Activated naive CD8-positive, alpha-beta T cell treated with anti-CD3 and anti-CD28 coated beads for 36 hours (primary cell): ENCODE results near the gene GLRX. TPM values are rescaled to one million over a fixed set of nuclear protein-coding genes. Genes with fewer than 3 reads are reported as not detected.
A peak's percentile ranks its signal among the peaks of the same experiment; 100 is the strongest.

ENCODE experiments used
- DNase-seq: peaks from one replicate; pipeline ENCODE4 v3.0.0; 2021
- H3K27ac Mint-ChIP-seq: one replicate; pipeline ENCODE4 v1.8.0; 2022; ENCODE audit warnings: mild to moderate bottlenecking, moderate library complexity, mixed read lengths
- H3K27me3 Mint-ChIP-seq: one replicate; pipeline ENCODE4 v1.8.0; 2022; ENCODE audit warnings: mild to moderate bottlenecking, mixed read lengths
- H3K36me3 Mint-ChIP-seq: one replicate; pipeline ENCODE4 v1.8.0; 2021; ENCODE audit warnings: mild to moderate bottlenecking, mixed read lengths
- H3K4me1 Mint-ChIP-seq: one replicate; pipeline ENCODE4 v1.8.0; 2021; ENCODE audit warnings: mixed read lengths
- H3K4me3 Mint-ChIP-seq: one replicate; pipeline ENCODE4 v1.8.0; 2022; ENCODE audit warnings: mild to moderate bottlenecking, moderate library complexity, mixed read lengths
- H3K9me3 Mint-ChIP-seq: one replicate; pipeline ENCODE4 v1.8.0; 2022; ENCODE audit warnings: mixed read lengths
- total RNA-seq, 2 experiments: library from RNA; stranded (reverse); gene quantifications; one replicate each; pipeline ENCODE4 v1.2.3, GENCODE V29; 2021

Gene GLRX
- total RNA-seq, 2 experiments from 2014 or later: 26.4 to 29.5 TPM

DNA sequence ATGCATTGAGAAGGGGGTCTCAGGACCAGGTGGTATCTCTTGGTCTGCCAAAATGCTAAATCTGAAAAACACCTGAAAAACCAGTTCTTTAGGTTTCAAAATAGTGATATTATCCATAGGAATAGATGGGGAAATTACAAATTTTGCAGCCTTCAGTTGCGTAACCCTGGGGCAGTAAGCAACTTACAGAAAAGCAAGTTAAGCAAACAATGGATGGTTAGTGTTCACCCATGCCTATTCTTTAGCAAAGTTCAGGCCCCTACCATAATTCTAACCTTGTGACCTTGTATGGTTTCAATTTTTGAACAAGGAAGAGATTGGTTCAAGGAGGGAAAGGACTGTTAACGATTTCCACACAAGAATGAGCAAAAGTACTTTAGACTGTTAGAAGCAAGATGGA lies 24.5 kb downstream of the GLRX start:
- Mint-ChIP-seq H3K27ac (no peak overlapping the region), H3K9me3 (no peaks in the 10 kb centered on the region), H3K4me3 (no peak overlapping the region), H3K27me3 (no peaks in the 10 kb centered on the region), H3K4me1 (peaks cover 1% of the 10 kb centered on the region), H3K36me3 (no peaks in the 10 kb centered on the region)
- DNase-seq: no peak

DNA sequence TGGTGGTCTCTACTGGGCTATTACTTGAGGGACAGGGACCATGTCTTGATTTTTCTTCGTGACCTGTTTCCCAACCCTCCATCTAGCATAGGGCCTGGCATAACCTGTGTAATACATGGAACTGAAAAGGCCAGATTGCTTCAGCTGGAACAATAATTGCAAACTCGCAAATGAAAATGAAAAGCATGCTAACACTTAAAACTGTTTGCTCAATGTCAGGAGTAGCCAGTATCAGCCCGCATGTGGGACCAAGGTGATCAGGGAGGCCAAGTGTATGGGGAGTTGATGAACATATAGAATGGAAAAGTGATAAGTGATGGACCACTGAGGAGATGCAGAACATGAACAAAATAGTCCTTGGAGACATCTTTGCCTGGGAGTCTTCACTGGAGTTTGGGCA lies 25.2 kb downstream of the GLRX start:
- no peaks in the 10 kb centered on the region for H3K9me3 Mint-ChIP-seq

DNA sequence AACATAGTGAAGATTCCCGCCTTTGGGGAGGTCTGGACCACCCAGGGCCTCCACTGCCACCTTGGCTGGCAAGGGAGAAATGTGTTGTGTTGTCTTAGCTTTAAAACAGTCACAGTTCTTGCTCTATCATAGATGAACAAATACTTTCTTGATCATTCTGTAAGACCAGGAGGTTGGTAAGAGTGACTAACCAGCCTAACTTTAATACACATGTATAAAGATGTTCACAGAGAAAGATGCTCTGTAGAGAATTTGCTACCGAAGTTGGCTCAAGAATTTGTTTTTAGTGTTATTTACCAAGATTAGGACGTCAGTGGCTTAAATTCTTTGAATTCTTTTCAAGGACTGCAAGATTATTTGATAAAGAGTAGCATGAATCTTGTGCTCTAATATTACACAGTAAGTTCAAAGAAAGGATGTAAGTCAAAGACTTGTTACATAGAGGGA lies 28.4 kb downstream of the GLRX start:
- Mint-ChIP-seq H3K36me3 (no peaks in the 10 kb centered on the region), H3K4me3 (no peak overlapping the region), H3K4me1 (peaks cover 4% of the 10 kb centered on the region), H3K27me3 (no peaks in the 10 kb centered on the region), H3K27ac (no peak overlapping the region), H3K9me3 (no peaks in the 10 kb centered on the region)
- DNase-seq: no peak

More for the DNA sequence above, 25.2 kb downstream of the GLRX start:
- H3K27ac Mint-ChIP-seq: no peak overlapping the region
- H3K27me3 Mint-ChIP-seq: no peaks in the 10 kb centered on the region
- H3K4me1 Mint-ChIP-seq: peaks cover 1% of the 10 kb centered on the region
- DNase-seq: no peak
- no peak overlapping the region for H3K4me3 Mint-ChIP-seq
- no peaks in the 10 kb centered on the region for H3K36me3 Mint-ChIP-seq

DNA sequence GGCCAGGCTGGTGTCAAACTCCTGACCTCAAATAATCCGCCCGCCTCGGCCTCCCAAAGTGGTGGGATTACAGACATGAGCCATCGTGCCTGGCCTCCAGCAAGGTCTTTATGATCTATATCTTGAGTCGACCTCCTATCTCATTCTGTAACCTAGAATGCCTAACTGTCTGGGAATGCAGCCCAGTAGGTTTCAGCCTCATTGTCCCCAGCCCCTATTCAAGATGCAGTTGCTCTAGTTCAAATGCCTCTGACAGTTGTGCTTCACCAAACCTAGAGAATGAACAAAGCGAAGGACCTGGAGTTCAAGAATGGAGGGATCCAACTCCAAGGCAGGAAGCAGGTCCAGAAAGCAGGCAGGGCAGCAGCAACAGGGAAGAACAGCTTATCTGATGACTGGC lies 30.8 kb downstream of the GLRX start:
- Mint-ChIP-seq H3K27ac (no peak overlapping the region), H3K4me3 (no peak overlapping the region), H3K4me1 (peaks cover 4% of the 10 kb centered on the region), H3K27me3 (no peaks in the 10 kb centered on the region), H3K36me3 (no peaks in the 10 kb centered on the region), H3K9me3 (no peaks in the 10 kb centered on the region)
- no peak for DNase-seq

- Mint-ChIP-seq H3K27ac (no peak overlapping the region), H3K36me3 (no peaks in the 10 kb centered on the region), H3K4me3 (no peak overlapping the region), H3K9me3 (no peaks in the 10 kb centered on the region), H3K27me3 (no peaks in the 10 kb centered on the region), H3K4me1 (peaks cover 16% of the 10 kb centered on the region)
- no peak for DNase-seq
Measured at GRCh38 chr5:95788493-95788892, 34.0 kb downstream of the GLRX start.

- Mint-ChIP-seq H3K36me3 (no peaks in the 10 kb centered on the region), H3K27me3 (no peaks in the 10 kb centered on the region), H3K27ac (no peak overlapping the region), H3K4me3 (no peak overlapping the region), H3K4me1 (peaks cover 16% of the 10 kb centered on the region), H3K9me3 (no peaks in the 10 kb centered on the region)
- no peak for DNase-seq
Measured at GRCh38 chr5:95786821-95787418, 35.6 kb downstream of the GLRX start.

DNA sequence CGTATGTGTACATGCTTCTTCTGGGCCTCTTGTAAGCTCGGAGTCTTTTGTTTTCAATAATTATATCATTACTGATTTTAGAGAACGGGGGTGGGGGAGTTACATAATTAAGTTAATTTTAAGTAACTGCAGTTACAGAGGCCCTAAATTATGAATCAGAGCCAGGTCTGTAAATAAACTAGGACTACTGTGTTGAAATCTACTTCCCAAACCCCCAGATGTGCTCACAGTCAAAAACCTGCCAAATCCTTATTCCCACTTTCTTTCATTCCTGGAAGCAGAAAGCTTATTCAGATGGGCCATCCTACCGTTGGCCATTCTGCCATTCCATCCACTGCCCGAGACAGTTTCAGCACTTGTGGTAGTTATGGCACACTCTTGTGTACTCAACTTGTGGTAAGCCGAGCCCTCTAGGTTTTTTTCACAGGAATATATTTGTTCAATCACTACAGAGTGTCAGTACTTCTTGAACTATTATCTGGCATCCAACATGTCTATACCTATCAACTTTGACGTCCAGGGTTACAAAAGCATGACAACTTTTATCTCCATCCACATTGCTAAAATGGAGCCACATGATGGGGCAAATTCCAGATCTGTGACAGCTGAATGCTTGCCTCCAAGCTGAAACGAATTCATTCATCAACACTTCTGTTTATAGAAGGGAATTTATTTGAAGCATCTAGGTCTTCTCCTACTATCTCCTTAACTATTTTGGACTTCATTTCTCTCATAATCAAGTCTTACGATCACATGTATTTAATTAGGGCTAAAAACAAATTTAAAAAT lies 37.8 kb downstream of the GLRX start:
- Mint-ChIP-seq H3K4me3 (no peak overlapping the region), H3K27ac (no peak overlapping the region), H3K36me3 (no peaks in the 10 kb centered on the region)

GRCh38 chr5:95783661-95784060 lies 38.9 kb downstream of the GLRX start:
- Mint-ChIP-seq H3K27ac (no peak overlapping the region), H3K4me3 (no peak overlapping the region), H3K9me3 (no peaks in the 10 kb centered on the region), H3K36me3 (no peaks in the 10 kb centered on the region), H3K4me1 (peaks cover 17% of the 10 kb centered on the region), H3K27me3 (no peaks in the 10 kb centered on the region)
- no peak for DNase-seq

More for the DNA sequence above, 37.8 kb downstream of the GLRX start:
- H3K4me1 Mint-ChIP-seq: peaks cover 20% of the 10 kb centered on the region
- DNase-seq: no peak
- H3K27me3 Mint-ChIP-seq: no peaks in the 10 kb centered on the region
- no peaks in the 10 kb centered on the region for H3K9me3 Mint-ChIP-seq

- peaks cover 17% of the 10 kb centered on the region for H3K4me1 Mint-ChIP-seq
- H3K27me3 Mint-ChIP-seq: no peaks in the 10 kb centered on the region
- no peaks in the 10 kb centered on the region for H3K9me3 Mint-ChIP-seq
- DNase-seq: no peak
- H3K27ac Mint-ChIP-seq: no peak overlapping the region
- H3K36me3 Mint-ChIP-seq: no peaks in the 10 kb centered on the region
- H3K4me3 Mint-ChIP-seq: no peak overlapping the region
Measured at GRCh38 chr5:95782181-95782580, 40.3 kb downstream of the GLRX start.

- peak; percentile 66 for DNase-seq
- no peaks in the 10 kb centered on the region for H3K36me3 Mint-ChIP-seq
- H3K27me3 Mint-ChIP-seq: no peaks in the 10 kb centered on the region
- H3K4me3 Mint-ChIP-seq: peak overlapping the region; percentile 41
- no peaks in the 10 kb centered on the region for H3K9me3 Mint-ChIP-seq
- peak overlapping the region; percentile 47 for H3K27ac Mint-ChIP-seq
- peaks cover 16% of the 10 kb centered on the region for H3K4me1 Mint-ChIP-seq
Measured at GRCh38 chr5:95781101-95781583, 41.4 kb downstream of the GLRX start.

DNA sequence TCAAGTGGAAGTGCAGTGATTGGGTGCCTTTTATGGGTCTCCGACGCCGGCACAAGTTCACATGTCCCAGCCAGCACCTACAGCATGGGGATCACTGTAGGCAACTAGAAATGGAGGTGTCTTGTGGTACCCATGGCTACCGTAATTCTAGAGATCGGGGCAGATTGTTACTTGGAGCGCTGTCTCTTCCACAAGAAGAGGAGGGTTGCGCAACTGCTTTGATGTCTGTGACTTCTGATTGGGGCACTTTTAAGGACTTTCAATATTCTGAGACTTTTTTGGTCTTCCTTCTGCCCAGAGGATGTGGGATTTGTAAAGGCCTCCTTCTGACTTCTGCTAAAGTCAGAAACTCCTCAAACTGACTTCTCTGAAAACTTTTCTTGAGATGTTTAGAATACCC lies 41.9 kb downstream of the GLRX start:
- Mint-ChIP-seq H3K36me3 (no peaks in the 10 kb centered on the region), H3K27ac (no peak overlapping the region), H3K27me3 (no peaks in the 10 kb centered on the region), H3K4me3 (no peak overlapping the region), H3K9me3 (no peaks in the 10 kb centered on the region), H3K4me1 (peaks cover 11% of the 10 kb centered on the region)
- no peak for DNase-seq

- H3K4me1 Mint-ChIP-seq: peaks cover 7% of the 10 kb centered on the region
- no peaks in the 10 kb centered on the region for H3K9me3 Mint-ChIP-seq
- no peak for DNase-seq
- H3K36me3 Mint-ChIP-seq: no peaks in the 10 kb centered on the region
- H3K4me3 Mint-ChIP-seq: no peak overlapping the region
- no peak overlapping the region for H3K27ac Mint-ChIP-seq
- H3K27me3 Mint-ChIP-seq: no peaks in the 10 kb centered on the region
Measured at GRCh38 chr5:95779611-95780010, 42.9 kb downstream of the GLRX start.

GRCh38 chr5:95778713-95779436 lies 43.7 kb downstream of the GLRX start:
- Mint-ChIP-seq H3K4me3 (no peak overlapping the region), H3K4me1 (peaks cover 5% of the 10 kb centered on the region), H3K36me3 (no peaks in the 10 kb centered on the region), H3K27ac (no peak overlapping the region), H3K27me3 (no peaks in the 10 kb centered on the region), H3K9me3 (no peaks in the 10 kb centered on the region)
- no peak for DNase-seq

GRCh38 chr5:95777441-95777840 lies 45.1 kb downstream of the GLRX start:
- no peak overlapping the region for H3K27ac Mint-ChIP-seq
- no peaks in the 10 kb centered on the region for H3K9me3 Mint-ChIP-seq
- no peaks in the 10 kb centered on the region for H3K27me3 Mint-ChIP-seq
- H3K4me3 Mint-ChIP-seq: no peak overlapping the region
- H3K36me3 Mint-ChIP-seq: no peaks in the 10 kb centered on the region
- H3K4me1 Mint-ChIP-seq: peaks cover 5% of the 10 kb centered on the region
- DNase-seq: no peak

GRCh38 chr5:95773335-95774059 lies 49.0 kb downstream of the GLRX start:
- Mint-ChIP-seq H3K36me3 (no peaks in the 10 kb centered on the region), H3K27me3 (no peaks in the 10 kb centered on the region), H3K4me3 (no peak overlapping the region), H3K27ac (no peak overlapping the region), H3K4me1 (no peaks in the 10 kb centered on the region), H3K9me3 (no peaks in the 10 kb centered on the region)
- DNase-seq: no peak
